ENCODE results near the gene AK5.

GRCh38 chr1:77382366-77382765 lies 100.5 kb downstream of the AK5 start:
- TF ChIP-seq CTCF (IDR thresholded peaks at IDR 0.05) (no peak), POLR2A (IDR thresholded peaks at IDR 0.05) (no peak)
